DND-41 (cell line): ENCODE data around the gene AGPAT4.
A peak's percentile ranks its signal among the peaks of the same experiment; 100 is the strongest.

Experiments
- ATAC-seq: fragments of 200-7000 bp; cut with Tn5 transposase; 3 replicates; pipeline ENCODE4 v1.9.1; 2021; ENCODE audit warnings: low read depth; ENCODE audit not compliant: insufficient read depth
- DNase-seq: peaks from one replicate; pipeline ENCODE4 v3.0.0-alpha.2; 2020
- H2AFZ ChIP-seq: 2 replicates; pipeline ENCODE4 v1.6.0; 2012; ENCODE audit warnings: low read depth, low read length
- H3K27ac ChIP-seq: 2 replicates; pipeline ENCODE4 v1.5.1; 2012; ENCODE audit warnings: low read length, inconsistent platforms
- H3K27me3 ChIP-seq: fragments of 200-600 bp; sonication (generic); 2 replicates; pipeline ENCODE4 v1.6.0; 2012; ENCODE audit warnings: low read length, mild to moderate bottlenecking, inconsistent platforms; ENCODE audit not compliant: insufficient read depth, poor library complexity
- H3K36me3 ChIP-seq: 2 replicates; pipeline ENCODE4 v1.5.1; 2012; ENCODE audit warnings: low read length, inconsistent platforms; ENCODE audit not compliant: insufficient read depth
- H3K4me1 ChIP-seq: 2 replicates; pipeline ENCODE4 v1.5.1; 2012; ENCODE audit warnings: mild to moderate bottlenecking, low read length; ENCODE audit not compliant: insufficient read depth
- H3K4me2 ChIP-seq: 2 replicates; pipeline ENCODE4 v1.6.0; 2012; ENCODE audit warnings: mild to moderate bottlenecking, moderate library complexity, low read length, inconsistent platforms; ENCODE audit not compliant: insufficient read depth
- H3K4me3 ChIP-seq, 2 experiments: fragments of 200-600 bp in 1 of 2; shearing (Covaris generic) in 1 of 2; 2 replicates each; pipeline ENCODE4 v1.5.1; 2012 to 2016; ENCODE audit warnings: inconsistent platforms in 2 of 2, low read length in 2 of 2, mild to moderate bottlenecking in 2 of 2, low read depth in 1 of 2, moderate library complexity in 1 of 2
- H3K79me2 ChIP-seq: 2 replicates; pipeline ENCODE4 v1.6.0; 2012; ENCODE audit warnings: low read length, inconsistent platforms; ENCODE audit not compliant: insufficient read depth
- H3K9ac ChIP-seq: 2 replicates; pipeline ENCODE4 v1.6.0; 2012; ENCODE audit warnings: low read depth, mild to moderate bottlenecking, inconsistent platforms, low read length, moderate library complexity
- H3K9me3 ChIP-seq: 2 replicates; pipeline ENCODE4 v1.5.1; 2012; ENCODE audit warnings: low read length, moderate library complexity, mild to moderate bottlenecking, inconsistent platforms; ENCODE audit not compliant: insufficient read depth, severe bottlenecking
- H4K20me1 ChIP-seq: 2 replicates; pipeline ENCODE4 v1.6.0; 2012; ENCODE audit warnings: low read length; ENCODE audit not compliant: insufficient read depth
- CTCF ChIP-seq: IDR thresholded peaks from 2 replicates; pipeline ENCODE4 v1.5.1; 2012; ENCODE audit warnings: borderline replicate concordance, low read length, moderate library complexity, mild to moderate bottlenecking; ENCODE audit not compliant: poor library complexity, severe bottlenecking; ENCODE audit errors: extremely low read depth
- EZH2 ChIP-seq: IDR thresholded peaks from 3 replicates; pipeline ENCODE4 v1.6.1; 2012; ENCODE audit warnings: borderline replicate concordance, low read depth, mild to moderate bottlenecking, moderate library complexity, low read length, inconsistent platforms; ENCODE audit not compliant: severe bottlenecking

Gene AGPAT4

GRCh38 chr6:161091972-161092701, 181.7 kb downstream of the AGPAT4 start:
- Histone ChIP-seq H3K36me3 (peaks cover 88% of the 10 kb centered on the region), H3K4me1 (no peaks in the 10 kb centered on the region), H3K9me3 (no peaks in the 10 kb centered on the region), H3K27ac (no peak overlapping the region), H3K9ac (no peak overlapping the region), H2AFZ (no peak overlapping the region), H3K4me3 (no peak overlapping the region), H3K79me2 (no peaks in the 10 kb centered on the region), H4K20me1 (no peaks in the 10 kb centered on the region), H3K27me3 (no peaks in the 10 kb centered on the region), H3K4me2 (no peak overlapping the region)
- TF ChIP-seq EZH2: no peak
- no peak for TF ChIP-seq CTCF
- ATAC-seq: no peak
- DNase-seq: no peak

- Histone ChIP-seq H3K27ac (no peak overlapping the region), H3K36me3 (peaks cover 90% of the 10 kb centered on the region)
These were observed 182.7 kb downstream of the AGPAT4 start for GRCh38 chr6:161091151-161091550.

GRCh38 chr6:161088676-161089328, 185.1 kb downstream of the AGPAT4 start:
- H3K36me3 ChIP-seq: peaks cover 94% of the 10 kb centered on the region
- H2AFZ ChIP-seq: no peak overlapping the region
- H3K27me3 ChIP-seq: no peaks in the 10 kb centered on the region
- no peak overlapping the region for H3K9ac ChIP-seq
- H3K4me3 ChIP-seq: no peak overlapping the region
- H4K20me1 ChIP-seq: no peaks in the 10 kb centered on the region
- peak; percentile 76 for ATAC-seq
- no peaks in the 10 kb centered on the region for H3K4me1 ChIP-seq
- H3K79me2 ChIP-seq: no peaks in the 10 kb centered on the region
- H3K4me2 ChIP-seq: no peak overlapping the region
- no peak overlapping the region for H3K27ac ChIP-seq
- H3K9me3 ChIP-seq: no peaks in the 10 kb centered on the region
- peak; percentile 25 for DNase-seq
- TF ChIP-seq CTCF: no peak
- TF ChIP-seq EZH2: no peak

More at GRCh38 chr6:161091151-161091550, 182.7 kb downstream of the AGPAT4 start:
- ATAC-seq: no peak
- Histone ChIP-seq H3K79me2 (no peaks in the 10 kb centered on the region), H3K4me1 (no peaks in the 10 kb centered on the region), H2AFZ (no peak overlapping the region), H3K9ac (no peak overlapping the region), H3K4me2 (no peak overlapping the region), H4K20me1 (no peaks in the 10 kb centered on the region), H3K27me3 (no peaks in the 10 kb centered on the region), H3K4me3 (no peak overlapping the region), H3K9me3 (no peaks in the 10 kb centered on the region)
- no peak for DNase-seq
- TF ChIP-seq EZH2 (no peak), CTCF (no peak)
